Measurements from ENCODE around the gene PGAM1. TPM values are rescaled to one million over a fixed set of nuclear protein-coding genes. Genes with fewer than 3 reads are reported as not detected.
A peak's percentile ranks its signal among the peaks of the same experiment; 100 is the strongest.

The PGAM1 gene
- total and polyA plus RNA-seq, 4 experiments from 2014 or later: 95.7 to 371 (median 201) TPM

DNA sequence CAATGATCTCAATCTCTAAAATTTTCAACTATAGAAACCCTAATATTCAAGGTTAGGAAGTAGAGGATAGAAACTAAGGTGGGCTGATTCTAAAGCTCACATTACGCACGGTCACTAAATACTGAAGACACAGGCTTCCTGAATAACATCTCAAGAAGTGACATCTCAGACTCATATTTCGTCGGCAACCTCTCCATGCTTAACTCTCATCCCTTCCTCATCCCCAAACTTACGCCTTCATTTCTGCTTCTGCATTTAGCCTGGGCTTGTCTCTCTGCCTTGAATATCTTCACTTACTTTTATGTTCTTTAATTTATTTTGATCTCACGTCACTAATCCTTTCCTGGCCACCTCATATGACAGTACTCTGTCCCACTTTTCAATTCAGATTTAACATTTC is 9.2 kb downstream of the PGAM1 start:
- Mint-ChIP-seq H3K27ac (peak overlapping the region in 2 of 7 donors; percentile 19 to 84), H3K36me3 (peaks cover 26 to 66% of the 10 kb centered on the region in 2 donors), H3K9me3 (no peaks in the 10 kb centered on the region), H3K4me1 (peaks cover 0 to 2% (median under 1%) of the 10 kb centered on the region in 4 donors), H3K4me3 (no peak overlapping the region), H3K27me3 (no peaks in the 10 kb centered on the region)
- Histone ChIP-seq H3K9me3 (ENCODE audit: control insufficient read depth in 1 of 2, low read length in 2 of 2) (no peaks in the 10 kb centered on the region), H3K27me3 (ENCODE audit: insufficient read depth, low read length) (no peaks in the 10 kb centered on the region), H3K4me3 (ENCODE audit: low read length in 2 of 2) (no peak overlapping the region), H3K27ac (ENCODE audit: low read depth, low read length) (no peak overlapping the region), H3K36me3 (ENCODE audit: insufficient read depth, low read length) (peaks cover 67% of the 10 kb centered on the region), H3K4me1 (ENCODE audit: insufficient read depth, low read length) (no peaks in the 10 kb centered on the region)
- intact Hi-C loops (cut with micrococcal nuclease): no loop called here
- CTCF ChIA-PET (ENCODE audit: partially characterized antibody): no interaction called here
- POLR2A ChIA-PET (ENCODE audit: partially characterized antibody): interaction anchor here (1.0 to 1.3 kb wide), 2 partner anchors 10 to 24 kb away, joined by 3 to 7 read pairs; no protein-coding TSS in a partner anchor
- no peak for DNase-seq

GRCh38 chr10:97442277-97442676 is 16.3 kb downstream of the PGAM1 start:
- Histone ChIP-seq H3K27me3 (ENCODE audit: insufficient read depth, low read length) (no peaks in the 10 kb centered on the region), H3K36me3 (ENCODE audit: insufficient read depth, low read length) (peaks cover 24% of the 10 kb centered on the region), H3K27ac (ENCODE audit: low read depth, low read length) (no peak overlapping the region), H3K4me3 (ENCODE audit: low read length in 2 of 2) (no peak overlapping the region), H3K4me1 (ENCODE audit: insufficient read depth, low read length) (peaks cover 26% of the 10 kb centered on the region), H3K9me3 (ENCODE audit: control insufficient read depth in 1 of 2, low read length in 2 of 2) (no peaks in the 10 kb centered on the region)
- H3K4me3 Mint-ChIP-seq: no peak overlapping the region
- CTCF ChIA-PET (ENCODE audit: partially characterized antibody): interaction anchor here (1.2 to 1.8 kb wide), 3 partner anchors 23 to 164 kb away, joined by 3 to 6 read pairs (median 4); no protein-coding TSS in a partner anchor
- H3K27me3 Mint-ChIP-seq: no peaks in the 10 kb centered on the region
- intact Hi-C loops (cut with micrococcal nuclease): no loop called here
- POLR2A ChIA-PET (ENCODE audit: partially characterized antibody): no interaction called here
- H3K9me3 Mint-ChIP-seq: peaks cover 0 to 3% (median 0%) of the 10 kb centered on the region in 8 donors
- no peak for DNase-seq
- peaks cover 16 to 34% (median 28%) of the 10 kb centered on the region in 4 donors for H3K4me1 Mint-ChIP-seq
- peaks cover 22 to 39% of the 10 kb centered on the region in 2 donors for H3K36me3 Mint-ChIP-seq
- H3K27ac Mint-ChIP-seq: no peak overlapping the region

GRCh38 chr10:97444212-97444611 is 18.2 kb downstream of the PGAM1 start:
- H3K27me3 ChIP-seq (ENCODE audit: insufficient read depth, low read length): no peaks in the 10 kb centered on the region
- Mint-ChIP-seq H3K27me3 (no peaks in the 10 kb centered on the region), H3K4me3 (peak overlapping the region; percentile 10 to 100 (median 98)), H3K4me1 (peaks cover 21 to 50% (median 39%) of the 10 kb centered on the region in 4 donors), H3K27ac (peak overlapping the region in 5 of 7 donors; percentile 9 to 95 (median 69)), H3K36me3 (peaks cover 17 to 30% of the 10 kb centered on the region in 2 donors), H3K9me3 (peaks cover 0 to 3% (median 0%) of the 10 kb centered on the region in 8 donors)
- no peak overlapping the region for H3K4me3 ChIP-seq (ENCODE audit: low read length in 2 of 2)
- no peak for DNase-seq
- peaks cover 12% of the 10 kb centered on the region for H3K36me3 ChIP-seq (ENCODE audit: insufficient read depth, low read length)
- H3K4me1 ChIP-seq (ENCODE audit: insufficient read depth, low read length): peaks cover 37% of the 10 kb centered on the region
- H3K9me3 ChIP-seq (ENCODE audit: control insufficient read depth in 1 of 2, low read length in 2 of 2): no peaks in the 10 kb centered on the region
- POLR2A ChIA-PET (ENCODE audit: partially characterized antibody): interaction anchor here (0.6 to 1.7 kb wide), 7 partner anchors 9 to 43 kb away, joined by 3 to 7 read pairs (median 4); partner anchors contain the start of gene RRP12
- intact Hi-C loops (cut with micrococcal nuclease): no loop called here
- H3K27ac ChIP-seq (ENCODE audit: low read depth, low read length): no peak overlapping the region
- CTCF ChIA-PET (ENCODE audit: partially characterized antibody): interaction anchor here (1.0 to 2.7 kb wide), 8 partner anchors 20 to 79 kb away, joined by 3 to 15 read pairs (median 4); partner anchors contain the start of gene RRP12

- Histone ChIP-seq H3K4me1 (ENCODE audit: insufficient read depth, low read length) (peaks cover 37% of the 10 kb centered on the region), H3K36me3 (ENCODE audit: insufficient read depth, low read length) (peaks cover 11% of the 10 kb centered on the region), H3K9me3 (ENCODE audit: control insufficient read depth in 1 of 2, low read length in 2 of 2) (no peaks in the 10 kb centered on the region), H3K4me3 (ENCODE audit: low read length in 2 of 2) (peak overlapping the region; percentile 79 to 93), H3K27me3 (ENCODE audit: insufficient read depth, low read length) (no peaks in the 10 kb centered on the region), H3K27ac (ENCODE audit: low read depth, low read length) (peak overlapping the region; percentile 80)
- POLR2A ChIA-PET (ENCODE audit: partially characterized antibody): interaction anchor here (0.7 to 1.7 kb wide), 10 partner anchors 8 to 112 kb away, joined by 3 to 7 read pairs (median 4); partner anchors contain the start of gene RRP12
- peaks cover 18 to 53% (median 43%) of the 10 kb centered on the region in 4 donors for H3K4me1 Mint-ChIP-seq
- peak overlapping the region; percentile 97 to 100 (median 99) for H3K4me3 Mint-ChIP-seq
- CTCF ChIA-PET (ENCODE audit: partially characterized antibody): interaction anchor here (1.0 to 2.7 kb wide), 7 partner anchors 17 to 78 kb away, joined by 3 to 15 read pairs (median 3); partner anchors contain the start of gene RRP12
- no peaks in the 10 kb centered on the region for H3K27me3 Mint-ChIP-seq
- peak overlapping the region; percentile 86 to 97 (median 95) for H3K27ac Mint-ChIP-seq
- intact Hi-C loops (cut with micrococcal nuclease): no loop called here
- H3K9me3 Mint-ChIP-seq: peaks cover 0 to 3% (median 0%) of the 10 kb centered on the region in 8 donors
- DNase-seq: no peak
- H3K36me3 Mint-ChIP-seq: peaks cover 11 to 25% of the 10 kb centered on the region in 2 donors
These were observed 19.3 kb downstream of the PGAM1 start for GRCh38 chr10:97445357-97445721.

GRCh38 chr10:97445722-97446639 is 20.0 kb downstream of the PGAM1 start, which contains the start of the genes EXOSC1 and ZDHHC16:
Gene EXOSC1 (minus strand): TSS chr10:97446006. CDS start chr10:97445985, 21 bp downstream.
Gene ZDHHC16 (plus strand): TSS chr10:97446175. CDS start chr10:97451676, 5,501 bp downstream.
- Mint-ChIP-seq H3K4me3 (peak within 1 kb of the TSS; percentile 97 to 100 (median 99)), H3K9me3 (peaks cover 0 to 3% (median 0%) of the 10 kb centered on the region in 8 donors), H3K4me1 (peaks cover 23 to 59% (median 48%) of the 10 kb centered on the region in 4 donors), H3K27me3 (no peaks in the 10 kb centered on the region), H3K36me3 (peaks cover 7 to 25% of the 10 kb centered on the region in 2 donors), H3K27ac (peak within 1 kb of the TSS; percentile 86 to 97 (median 95))
- H3K36me3 ChIP-seq (ENCODE audit: insufficient read depth, low read length): peaks cover 7% of the 10 kb centered on the region
- peaks cover 40% of the 10 kb centered on the region for H3K4me1 ChIP-seq (ENCODE audit: insufficient read depth, low read length)
- ChIA-PET POLR2A (ENCODE audit: partially characterized antibody) (interaction anchor here (0.9 to 1.5 kb wide), 6 partner anchors 12 to 113 kb away, joined by 3 to 7 read pairs (median 4); no protein-coding TSS in a partner anchor), CTCF (ENCODE audit: partially characterized antibody) (interaction anchor here (0.6 to 2.7 kb wide), 4 partner anchors 27 to 108 kb away, joined by 3 to 15 read pairs (median 6); partner anchors contain the start of gene RRP12)
- peak; percentile 88 to 95 (median 89) for DNase-seq
- H3K27me3 ChIP-seq (ENCODE audit: insufficient read depth, low read length): no peaks in the 10 kb centered on the region
- no peaks in the 10 kb centered on the region for H3K9me3 ChIP-seq (ENCODE audit: control insufficient read depth in 1 of 2, low read length in 2 of 2)
- H3K27ac ChIP-seq (ENCODE audit: low read depth, low read length): peak within 1 kb of the TSS; percentile 80
- peak within 1 kb of the TSS; percentile 79 to 93 for H3K4me3 ChIP-seq (ENCODE audit: low read length in 2 of 2)
- intact Hi-C loops (cut with micrococcal nuclease): loop anchor here (1.0 kb wide), 7 partner anchors 20 to 187 kb away; partner anchors contain the start of genes ARHGAP19, MMS19, MORN4 and PGAM1

DNA sequence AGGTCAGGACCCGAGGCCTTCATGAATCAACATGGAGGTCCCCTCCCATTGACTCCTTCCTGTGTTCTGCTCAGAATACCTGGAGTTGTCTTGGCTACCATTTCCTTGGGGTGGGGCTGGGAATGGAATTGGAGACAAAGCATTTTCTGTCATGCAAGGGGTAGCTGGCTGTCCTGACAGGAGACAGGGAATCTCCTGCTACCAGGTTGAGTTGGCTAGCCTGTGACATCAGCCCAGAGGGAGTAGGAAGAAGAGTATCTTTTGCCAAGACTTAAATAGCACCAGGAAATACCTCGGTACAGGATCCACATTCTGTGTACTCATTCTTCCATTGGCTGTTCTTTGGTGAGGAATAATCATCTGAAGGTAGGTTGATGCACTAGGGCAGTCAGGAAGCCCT is 24.8 kb downstream of the PGAM1 start:
- Histone ChIP-seq H3K27me3 (ENCODE audit: insufficient read depth, low read length) (no peaks in the 10 kb centered on the region), H3K4me1 (ENCODE audit: insufficient read depth, low read length) (peaks cover 24% of the 10 kb centered on the region), H3K9me3 (ENCODE audit: control insufficient read depth in 1 of 2, low read length in 2 of 2) (no peaks in the 10 kb centered on the region), H3K4me3 (ENCODE audit: low read length in 2 of 2) (no peak overlapping the region), H3K27ac (ENCODE audit: low read depth, low read length) (no peak overlapping the region), H3K36me3 (ENCODE audit: insufficient read depth, low read length) (peaks cover 15% of the 10 kb centered on the region)
- ChIA-PET POLR2A (ENCODE audit: partially characterized antibody) (no interaction called here), CTCF (ENCODE audit: partially characterized antibody) (no interaction called here)
- Mint-ChIP-seq H3K27me3 (no peaks in the 10 kb centered on the region), H3K4me1 (peaks cover 15 to 55% (median 39%) of the 10 kb centered on the region in 4 donors), H3K4me3 (no peak overlapping the region), H3K27ac (peak overlapping the region in 5 of 7 donors; percentile 43 to 92 (median 52)), H3K36me3 (peaks cover 3 to 31% of the 10 kb centered on the region in 2 donors), H3K9me3 (peaks cover 0 to 3% (median 0%) of the 10 kb centered on the region in 8 donors)
- no peak for DNase-seq
- intact Hi-C loops (cut with micrococcal nuclease): no loop called here

Measured in CD4-positive, alpha-beta memory T cell (primary cell).